HepG2 (cell line): ENCODE results near the gene NSMF. TPM values are rescaled to one million over a fixed set of nuclear protein-coding genes. Genes with fewer than 3 reads are reported as not detected.

Source experiments
- ATF7-NPFF ChIP-seq: sonication (generic); formaldehyde crosslinking; IDR thresholded peaks from 2 replicates; pipeline ENCODE4 v1.8.1; 2023; ENCODE audit warnings: mild to moderate bottlenecking, low read depth, missing genetic modification reagents, moderate library complexity
- BATF2 ChIP-seq: sonication (generic); formaldehyde crosslinking; IDR thresholded peaks from 2 replicates; pipeline ENCODE4 v1.8.0; 2022; ENCODE audit warnings: mild to moderate bottlenecking, missing genetic modification reagents, moderate library complexity
- CREM ChIP-seq, 2 experiments: sonication (generic) in 1 of 2; formaldehyde crosslinking in 1 of 2; IDR thresholded peaks; 2 replicates each; pipeline versions ENCODE4 v1.4.0 to v1.6.1; 2016 to 2020; ENCODE audit warnings: antibody characterized with exemption in 1 of 2, mild to moderate bottlenecking in 1 of 2, missing genetic modification reagents in 1 of 2
- GPBP1L1 ChIP-seq: sonication (generic); formaldehyde crosslinking; IDR thresholded peaks from 2 replicates; pipeline ENCODE4 v1.5.0; 2020; ENCODE audit warnings: mild to moderate bottlenecking, missing genetic modification reagents
- HNRNPLL ChIP-seq: fragments of 200-400 bp; formaldehyde crosslinking; IDR thresholded peaks from 2 replicates; pipeline ENCODE4 v1.6.1; 2017; ENCODE audit warnings: mild to moderate bottlenecking, low read depth, low read length; ENCODE audit not compliant: poor library complexity, severe bottlenecking
- IKZF4 ChIP-seq: sonication (generic); formaldehyde crosslinking; IDR thresholded peaks from 2 replicates; pipeline ENCODE4 v1.5.1; 2020; ENCODE audit warnings: borderline replicate concordance, mild to moderate bottlenecking, low read depth, missing genetic modification reagents; ENCODE audit errors: not compliant biosample characterization
- IKZF5 ChIP-seq: IDR thresholded peaks from 2 replicates; pipeline ENCODE4 v1.6.1; 2018; ENCODE audit warnings: missing genetic modification reagents, mild to moderate bottlenecking, missing compliant biosample characterization
- KDM5B ChIP-seq: sonication (generic); formaldehyde crosslinking; IDR thresholded peaks from 2 replicates; pipeline ENCODE4 v1.4.0; 2020; ENCODE audit warnings: missing genetic modification reagents, mild to moderate bottlenecking, borderline replicate concordance
- NFYC ChIP-seq: IDR thresholded peaks from 2 replicates; pipeline ENCODE4 v1.6.1; 2016; ENCODE audit warnings: missing genetic modification reagents, missing compliant biosample characterization
- PHF21A ChIP-seq: sonication (generic); formaldehyde crosslinking; IDR thresholded peaks from 2 replicates; pipeline ENCODE4 v1.5.0; 2020; ENCODE audit warnings: mild to moderate bottlenecking, missing genetic modification reagents
- RAD21 ChIP-seq: fragments of 450-650 bp; formaldehyde crosslinking; IDR thresholded peaks from 2 replicates; pipeline ENCODE4 v1.5.0; 2020; ENCODE audit warnings: mild to moderate bottlenecking
- RBAK ChIP-seq: sonication (generic); formaldehyde crosslinking; IDR thresholded peaks from 2 replicates; pipeline ENCODE4 v1.5.1; 2020; ENCODE audit warnings: mild to moderate bottlenecking, missing genetic modification reagents
- SP4 ChIP-seq: sonication (generic); formaldehyde crosslinking; IDR thresholded peaks from 2 replicates; pipeline ENCODE4 v1.8.1; 2023; ENCODE audit warnings: mild to moderate bottlenecking, missing genetic modification reagents
- UBTF ChIP-seq: sonication (generic); formaldehyde crosslinking; IDR thresholded peaks from 2 replicates; pipeline ENCODE4 v1.4.0; 2020; ENCODE audit warnings: mild to moderate bottlenecking, missing genetic modification reagents
- WIZ ChIP-seq: sonication (generic); formaldehyde crosslinking; IDR thresholded peaks from 2 replicates; pipeline ENCODE4 v1.5.1; 2020; ENCODE audit warnings: mild to moderate bottlenecking, missing genetic modification reagents
- YEATS4 ChIP-seq: sonication (generic); formaldehyde crosslinking; IDR thresholded peaks from 2 replicates; pipeline ENCODE4 v1.4.0; 2020; ENCODE audit warnings: missing genetic modification reagents, borderline replicate concordance
- ZBTB7B ChIP-seq: sonication (generic); formaldehyde crosslinking; IDR thresholded peaks from 2 replicates; pipeline ENCODE4 v1.4.0; 2020; ENCODE audit warnings: missing genetic modification reagents
- ZFP1 ChIP-seq: IDR thresholded peaks from 2 replicates; pipeline ENCODE4 v1.6.1; 2016
- ZNF20 ChIP-seq: sonication (generic); formaldehyde crosslinking; IDR thresholded peaks from 2 replicates; pipeline ENCODE4 v1.4.0; 2020; ENCODE audit warnings: mild to moderate bottlenecking, moderate library complexity, missing genetic modification reagents
- ZNF234 ChIP-seq: sonication (generic); formaldehyde crosslinking; conservative IDR thresholded peaks from 2 replicates; pipeline ENCODE4 v1.5.1; 2020; ENCODE audit warnings: mild to moderate bottlenecking, missing genetic modification reagents
- ZNF784 ChIP-seq: sonication (generic); formaldehyde crosslinking; IDR thresholded peaks from 2 replicates; pipeline ENCODE4 v1.5.1; 2020; ENCODE audit warnings: missing genetic modification reagents, mild to moderate bottlenecking, borderline replicate concordance
- ZUFSP ChIP-seq: sonication (generic); formaldehyde crosslinking; IDR thresholded peaks from 2 replicates; pipeline ENCODE4 v1.9.0; 2021; ENCODE audit warnings: missing genetic modification reagents, mild to moderate bottlenecking, borderline replicate concordance
- polyA plus RNA-seq, 8 experiments: library from polyadenylated mRNA; depleted of rRNA in 3 of 8; stranded (reverse) in 7 of 8; unstranded in 1 of 8; fragments of >200 nt; fragmentation: Illumina TruSeq in 4 of 8; extraction: Trizol in 4 of 8; gene quantifications; 2 replicates each; pipeline versions ENCODE4 v1.2.1 to v1.2.3, GENCODE V29; 2011 to 2016; ENCODE audit warnings: low read depth in 4 of 8, missing spikeins in 1 of 8, mixed read lengths in 1 of 8; ENCODE audit not compliant: insufficient read depth in 1 of 8
- total RNA-seq, 5 experiments: library from RNA; depleted of rRNA; stranded (reverse); fragments of >200 nt; fragmentation: Illumina TruSeq; extraction: Trizol; gene quantifications; 2 replicates each; pipeline ENCODE4 v1.2.3, GENCODE V29; 2016; ENCODE audit warnings: low read depth in 1 of 5

The NSMF gene
- total and polyA plus RNA-seq, 2 of the 13 experiments (the other 11 are each of a cell fraction or from before 2014, with no cell fraction given) = 44.3 to 183 TPM

GRCh38 chr9:137459152-137459600 is at the start of gene NSMF (continued):
- TF ChIP-seq IKZF4 (no peak), YEATS4 (CRISPR knock-in tag) (peak; percentile 53), GPBP1L1 (no peak), ATF7-NPFF (no peak), WIZ (CRISPR knock-in tag) (no peak), SP4 (CRISPR knock-in tag) (peak; percentile 96), ZNF784 (CRISPR knock-in tag) (peak; percentile 65; the same call in 1 of the 2 replicates), ZFP1 (CRISPR knock-in tag) (no peak), IKZF5 (CRISPR knock-in tag) (no peak), ZNF20 (CRISPR knock-in tag) (no peak), NFYC (peak; percentile 54), BATF2 (CRISPR knock-in tag) (no peak), CREM (IDR thresholded peaks at IDR 0.05) (peak; percentile 38; the same call in 1 of the 2 replicates), CREM (CRISPR knock-in tag; IDR thresholded peaks at IDR 0.05) (no peak), KDM5B (CRISPR knock-in tag) (no peak), ZUFSP (no peak), UBTF (CRISPR knock-in tag) (no peak), HNRNPLL (no peak), ZNF234 (no peak), RAD21 (CRISPR knock-in tag) (no peak; the same call in 1 of the 2 replicates), RBAK (CRISPR knock-in tag) (no peak), ZBTB7B (CRISPR knock-in tag) (no peak), PHF21A (CRISPR knock-in tag) (no peak)
